Fibroblast of villous mesenchyme (primary cell): ENCODE results near the gene FCGBP. TPM values are rescaled to one million over a fixed set of nuclear protein-coding genes. Genes with fewer than 3 reads are reported as not detected.

Experiments
- DNase-seq: peaks from one replicate; pipeline ENCODE4 v3.0.0-alpha.2; 2010; ENCODE audit warnings: low read depth
- H3K4me3 ChIP-seq: 2 replicates; pipeline ENCODE4 v1.5.1; 2011; ENCODE audit warnings: low read depth, mild to moderate bottlenecking, low read length
- CTCF ChIP-seq: IDR thresholded peaks from 2 replicates; pipeline ENCODE4 v1.5.1; 2012; ENCODE audit warnings: low read depth, mild to moderate bottlenecking, low read length; ENCODE audit not compliant: insufficient read depth
- total RNA-seq: library from RNA; depleted of rRNA; stranded (reverse); fragments of >200 nt; gene quantifications from 2 replicates; pipeline ENCODE4 v1.2.3, GENCODE V29; 2012

FCGBP gene
- total RNA-seq, 1 donor: under 0.01 TPM

- no peak for TF ChIP-seq CTCF
- DNase-seq: no peak
- H3K4me3 ChIP-seq: no peak overlapping the region
These were observed 2.2 kb upstream of the FCGBP start for GRCh38 chr19:39936622-39937021.

GRCh38 chr19:39936020-39936419 is 1.6 kb upstream of the FCGBP start:
- H3K4me3 ChIP-seq: no peak overlapping the region
- no peak for DNase-seq
- TF ChIP-seq CTCF: no peak

DNA sequence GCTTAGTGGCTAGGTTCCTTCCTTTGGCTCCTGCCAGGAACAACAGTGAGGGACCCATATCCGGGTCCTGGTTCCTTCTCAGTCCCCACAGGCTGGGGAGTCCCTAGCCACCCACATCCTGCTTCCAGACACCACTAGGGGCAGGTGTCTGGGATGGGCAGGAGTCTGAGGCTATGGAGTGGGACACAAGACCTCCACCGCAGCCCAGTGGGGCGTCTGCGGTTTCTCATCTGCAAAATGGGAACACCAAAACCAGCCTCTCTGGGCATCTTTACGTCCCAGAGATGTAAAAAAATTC is 879 bp upstream of the FCGBP start:
- DNase-seq: no peak
- no peak for TF ChIP-seq CTCF
- H3K4me3 ChIP-seq: no peak overlapping the region

DNA sequence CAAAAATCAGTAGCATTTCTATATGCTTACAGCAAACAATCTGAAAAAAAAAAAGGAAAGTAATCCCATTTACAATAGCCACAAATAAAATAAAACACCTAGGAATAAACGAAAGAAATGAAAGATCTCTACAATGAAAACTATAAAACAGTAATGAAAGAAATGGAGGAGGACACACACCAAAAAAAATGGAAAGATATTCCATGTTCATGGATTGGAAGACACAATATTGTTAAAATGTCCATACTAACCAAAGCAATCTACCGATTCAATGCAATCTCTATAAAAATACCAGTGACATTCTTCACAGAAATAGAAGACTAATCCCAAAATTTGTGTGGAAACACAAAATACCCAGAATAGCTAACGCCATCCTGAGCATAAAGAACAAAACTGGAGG is 4.7 kb downstream of the FCGBP start:
- TF ChIP-seq CTCF: no peak
- H3K4me3 ChIP-seq: no peak overlapping the region
- no peak for DNase-seq

- DNase-seq: no peak
- no peak overlapping the region for H3K4me3 ChIP-seq
- TF ChIP-seq CTCF: no peak
These were observed 6.1 kb downstream of the FCGBP start for GRCh38 chr19:39928357-39928725.

- no peak overlapping the region for H3K4me3 ChIP-seq
These were observed 6.7 kb downstream of the FCGBP start for GRCh38 chr19:39927524-39928356.

More at GRCh38 chr19:39927524-39928356, 6.7 kb downstream of the FCGBP start:
- no peak for TF ChIP-seq CTCF
- no peak for DNase-seq
